Loucy (cell line): Measurements from ENCODE around the gene CD46.

ENCODE experiments used
- H2AFZ ChIP-seq: fragments of 200-600 bp; sonication (generic); 2 replicates; pipeline ENCODE4 v1.6.0; 2016; ENCODE audit warnings: antibody characterized with exemption, mild to moderate bottlenecking, low read length, moderate library complexity
- H3F3A ChIP-seq: fragments of 200-600 bp; 2 replicates; pipeline ENCODE4 v1.6.0; 2016; ENCODE audit warnings: antibody characterized with exemption, low read depth, mild to moderate bottlenecking
- H3K27me3 ChIP-seq: fragments of 200-600 bp; sonication (generic); 2 replicates; pipeline ENCODE4 v1.6.1; 2014; ENCODE audit warnings: low read length, mild to moderate bottlenecking; ENCODE audit not compliant: insufficient read depth, poor library complexity, severe bottlenecking
- H3K36me3 ChIP-seq: fragments of 200-600 bp; sonication (generic); 2 replicates; pipeline ENCODE4 v1.6.1; 2016; ENCODE audit warnings: low read length; ENCODE audit not compliant: insufficient read depth
- H3K4me1 ChIP-seq: fragments of 200-600 bp; sonication (generic); 2 replicates; pipeline ENCODE4 v1.5.1; 2014; ENCODE audit warnings: low read length, mild to moderate bottlenecking; ENCODE audit not compliant: insufficient read depth, poor library complexity, severe bottlenecking
- H3K4me2 ChIP-seq: fragments of 200-600 bp; sonication (generic); 2 replicates; pipeline ENCODE4 v1.6.0; 2014; ENCODE audit warnings: antibody characterized with exemption, low read length, low read depth, mild to moderate bottlenecking; ENCODE audit not compliant: poor library complexity, severe bottlenecking
- H3K4me3 ChIP-seq: fragments of 200-600 bp; sonication (generic); 2 replicates; pipeline ENCODE4 v1.5.1; 2014; ENCODE audit warnings: low read length, mild to moderate bottlenecking, mixed read lengths; ENCODE audit not compliant: poor library complexity, severe bottlenecking
- H3K79me2 ChIP-seq: fragments of 200-600 bp; sonication (generic); 2 replicates; pipeline ENCODE4 v1.6.1; 2014; ENCODE audit warnings: low read length; ENCODE audit not compliant: insufficient read depth
- H3K9ac ChIP-seq: fragments of 200-600 bp; sonication (generic); 2 replicates; pipeline ENCODE4 v1.6.0; 2014; ENCODE audit warnings: mild to moderate bottlenecking, low read depth, low read length, moderate library complexity; ENCODE audit not compliant: poor library complexity, severe bottlenecking
- H3K9me2 ChIP-seq: fragments of 200-600 bp; sonication (generic); replicated peaks from 2 replicates; pipeline ENCODE4 v1.6.1; 2016; ENCODE audit warnings: low read depth, low read length, mixed read lengths
- H3K9me3 ChIP-seq: fragments of 200-600 bp; sonication (generic); 2 replicates; pipeline ENCODE4 v1.6.1; 2014; ENCODE audit warnings: mild to moderate bottlenecking, antibody characterized with exemption, low read length, low read depth; ENCODE audit not compliant: insufficient read depth
- H4K20me1 ChIP-seq: fragments of 200-600 bp; sonication (generic); 2 replicates; pipeline ENCODE4 v1.6.0; 2014; ENCODE audit warnings: antibody characterized with exemption, low read length, mild to moderate bottlenecking; ENCODE audit not compliant: insufficient read depth, poor library complexity, severe bottlenecking
- EZH2phosphoT487 ChIP-seq: fragments of 200-600 bp; IDR thresholded peaks from 2 replicates; pipeline ENCODE4 v1.6.1; 2018; ENCODE audit warnings: antibody characterized with exemption, mild to moderate bottlenecking, moderate library complexity, borderline replicate concordance
- TF ChIP-seq, protein P1 (sequence below): fragments of 200-600 bp; sonication (generic); conservative IDR thresholded peaks from 2 replicates; pipeline ENCODE4 v1.5.1; 2014; ENCODE audit warnings: mild to moderate bottlenecking, antibody characterized with exemption, low read length

Gene CD46

DNA sequence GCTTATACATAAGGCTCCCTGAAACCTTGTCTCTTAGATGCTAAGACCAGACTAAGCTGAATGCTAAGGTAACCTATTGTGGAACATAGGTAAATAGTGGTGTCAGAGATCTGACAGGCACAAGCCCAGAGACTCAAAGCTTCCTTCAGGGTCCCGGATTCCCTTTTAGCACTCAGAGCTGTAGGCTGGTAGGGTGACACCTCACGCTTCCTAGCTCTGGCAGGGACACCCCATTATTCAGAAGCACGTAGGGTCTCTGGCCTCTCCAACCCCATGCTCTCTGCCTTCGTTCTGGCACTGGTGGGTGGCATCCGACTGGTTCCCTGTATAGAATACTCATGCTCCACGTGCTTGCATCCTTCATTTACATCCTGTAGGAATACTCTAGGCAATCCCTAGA is 90.7 kb downstream of the CD46 start:
- H3K79me2 ChIP-seq = peaks cover 99% of the 10 kb centered on the region
- H3K9me2 ChIP-seq = no peaks in the 10 kb centered on the region
- peaks cover 10% of the 10 kb centered on the region for H3K4me1 ChIP-seq
- no peak overlapping the region for H3K4me3 ChIP-seq
- H3K36me3 ChIP-seq = peaks cover 93% of the 10 kb centered on the region
- no peaks in the 10 kb centered on the region for H3K9me3 ChIP-seq
- TF ChIP-seq, protein P1, sequence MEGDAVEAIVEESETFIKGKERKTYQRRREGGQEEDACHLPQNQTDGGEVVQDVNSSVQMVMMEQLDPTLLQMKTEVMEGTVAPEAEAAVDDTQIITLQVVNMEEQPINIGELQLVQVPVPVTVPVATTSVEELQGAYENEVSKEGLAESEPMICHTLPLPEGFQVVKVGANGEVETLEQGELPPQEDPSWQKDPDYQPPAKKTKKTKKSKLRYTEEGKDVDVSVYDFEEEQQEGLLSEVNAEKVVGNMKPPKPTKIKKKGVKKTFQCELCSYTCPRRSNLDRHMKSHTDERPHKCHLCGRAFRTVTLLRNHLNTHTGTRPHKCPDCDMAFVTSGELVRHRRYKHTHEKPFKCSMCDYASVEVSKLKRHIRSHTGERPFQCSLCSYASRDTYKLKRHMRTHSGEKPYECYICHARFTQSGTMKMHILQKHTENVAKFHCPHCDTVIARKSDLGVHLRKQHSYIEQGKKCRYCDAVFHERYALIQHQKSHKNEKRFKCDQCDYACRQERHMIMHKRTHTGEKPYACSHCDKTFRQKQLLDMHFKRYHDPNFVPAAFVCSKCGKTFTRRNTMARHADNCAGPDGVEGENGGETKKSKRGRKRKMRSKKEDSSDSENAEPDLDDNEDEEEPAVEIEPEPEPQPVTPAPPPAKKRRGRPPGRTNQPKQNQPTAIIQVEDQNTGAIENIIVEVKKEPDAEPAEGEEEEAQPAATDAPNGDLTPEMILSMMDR = no peak
- TF ChIP-seq EZH2phosphoT487 = no peak
- H3K9ac ChIP-seq = no peak overlapping the region
- peaks cover 94% of the 10 kb centered on the region for H4K20me1 ChIP-seq
- H2AFZ ChIP-seq = no peak overlapping the region
- H3K4me2 ChIP-seq = no peak overlapping the region
- H3K27me3 ChIP-seq = no peaks in the 10 kb centered on the region
- H3F3A ChIP-seq = no peaks in the 10 kb centered on the region

DNA sequence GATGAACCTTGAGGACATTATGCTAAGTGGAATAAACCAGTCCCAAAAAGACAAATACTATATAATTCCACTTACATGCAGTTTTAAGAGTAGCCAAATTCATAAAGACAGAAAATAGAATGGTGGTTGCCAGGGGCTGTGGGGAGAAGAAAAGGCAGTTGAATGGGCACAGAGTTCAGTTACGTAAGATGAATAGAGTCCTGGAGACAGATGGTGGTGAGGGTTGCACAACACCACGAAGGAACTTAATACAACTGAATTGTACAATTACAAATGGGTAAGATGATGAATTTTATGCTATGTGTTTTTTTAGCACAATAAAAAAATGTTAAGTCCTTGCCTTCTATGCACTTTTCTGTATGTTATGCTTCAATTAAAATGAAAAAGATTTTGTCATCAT is 92.5 kb downstream of the CD46 start:
- Histone ChIP-seq H3K9me2 (no peaks in the 10 kb centered on the region), H3K4me2 (no peak overlapping the region), H3K9ac (no peak overlapping the region), H3K36me3 (peaks cover 77% of the 10 kb centered on the region), H4K20me1 (peaks cover 93% of the 10 kb centered on the region), H2AFZ (no peak overlapping the region), H3K27me3 (no peaks in the 10 kb centered on the region), H3K4me3 (no peak overlapping the region), H3F3A (no peaks in the 10 kb centered on the region), H3K4me1 (peaks cover 22% of the 10 kb centered on the region), H3K79me2 (peaks cover 99% of the 10 kb centered on the region), H3K9me3 (no peaks in the 10 kb centered on the region)
- TF ChIP-seq EZH2phosphoT487 = no peak
- TF ChIP-seq, protein P1 = no peak
